Natural killer cell (primary cell): Measurements from ENCODE around the gene GRM7. TPM values are rescaled to one million over a fixed set of nuclear protein-coding genes. Genes with fewer than 3 reads are reported as not detected.

Source experiments
- ATAC-seq, 3 donors: fragments of 150-1000 bp in 2 of 3; fragments of 200-7000 bp in 1 of 3; cut with Tn5 transposase; 1 replicate in 1 of 3; 2 replicates in 2 of 3; pipeline ENCODE4 v1.10.0; 2021; ENCODE audit warnings: mild to moderate bottlenecking in 2 of 3, moderate library complexity in 2 of 3
- DNase-seq, 2 donors: peaks; one replicate each; pipeline versions ENCODE4 v3.0.0 to v3.0.0-alpha.2; 2013 to 2021; ENCODE audit warnings: mixed read lengths in 1 of 2
- H3K27ac ChIP-seq: one replicate; pipeline ENCODE4 v1.5.1; 2013; ENCODE audit warnings: mild to moderate bottlenecking, low read length
- H3K27me3 ChIP-seq: one replicate; pipeline ENCODE4 v1.6.1; 2013; ENCODE audit warnings: low read length; ENCODE audit not compliant: control insufficient read depth, insufficient read depth
- H3K36me3 ChIP-seq: one replicate; pipeline ENCODE4 v1.6.1; 2013; ENCODE audit warnings: low read length; ENCODE audit not compliant: control insufficient read depth, insufficient read depth
- H3K4me1 ChIP-seq: one replicate; pipeline ENCODE4 v1.6.1; 2013; ENCODE audit warnings: low read length; ENCODE audit not compliant: control insufficient read depth, insufficient read depth
- H3K4me3 ChIP-seq: one replicate; pipeline ENCODE4 v1.5.1; 2013; ENCODE audit warnings: low read length
- H3K9me3 ChIP-seq: one replicate; pipeline ENCODE4 v1.6.1; 2013; ENCODE audit warnings: low read length; ENCODE audit not compliant: control insufficient read depth, insufficient read depth
- H3K27ac Mint-ChIP-seq, 2 donors: one replicate each; pipeline ENCODE4 v1.8.0; 2022; ENCODE audit warnings: mild to moderate bottlenecking in 2 of 2, mixed read lengths in 2 of 2, moderate library complexity in 1 of 2
- H3K27me3 Mint-ChIP-seq, 2 donors: one replicate each; pipeline ENCODE4 v1.8.0; 2022; ENCODE audit warnings: low read depth in 2 of 2, mixed read lengths in 2 of 2
- H3K36me3 Mint-ChIP-seq: one replicate; pipeline ENCODE4 v1.8.0; 2022; ENCODE audit warnings: mixed read lengths
- H3K4me1 Mint-ChIP-seq, 2 donors: one replicate each; pipeline ENCODE4 v1.8.0; 2022; ENCODE audit warnings: mixed read lengths in 2 of 2
- H3K4me3 Mint-ChIP-seq: one replicate; pipeline ENCODE4 v1.8.0; 2022; ENCODE audit warnings: mild to moderate bottlenecking, moderate library complexity, mixed read lengths
- H3K9me3 Mint-ChIP-seq, 2 donors: one replicate each; pipeline ENCODE4 v1.8.0; 2022; ENCODE audit warnings: mixed read lengths in 2 of 2
- CTCF ChIP-seq: fragments of 200-600 bp; IDR thresholded peaks from one replicate; pipeline ENCODE4 v1.8.0; 2022; ENCODE audit warnings: antibody characterized with exemption
- WGBS: methylation state at CpG from one replicate; pipeline ENCODE4 v1.1.7; 2013; ENCODE audit warnings: missing lambda C conversion rate; ENCODE audit not compliant: insufficient coverage; 5-methylcytosine and 5-hydroxymethylcytosine counted together
- intact Hi-C: fragments of 100-400 bp; cut with micrococcal nuclease; formaldehyde crosslinking; loops from one replicate; pipeline ENCODE4 v1.14.2; 2022
- total RNA-seq, 4 donors: library from RNA; stranded (reverse); fragments of 120-200 nt in 1 of 4; gene quantifications; one replicate each; pipeline versions ENCODE4 v1.2.3 to v1.2.4, GENCODE V29; 2013 to 2022

GRM7 gene
- total RNA-seq, 3 donors from 2014 or later (not counting 1 experiment from before 2014, with no cell fraction given) = not detected

GRCh38 chr3:7713724-7714123 lies 852.8 kb downstream of the GRM7 start:
- Mint-ChIP-seq H3K4me3 (no peak overlapping the region), H3K9me3 (peaks cover 0 to 5% of the 10 kb centered on the region in 2 donors), H3K27ac (no peak overlapping the region), H3K27me3 (no peaks in the 10 kb centered on the region), H3K36me3 (no peaks in the 10 kb centered on the region), H3K4me1 (no peaks in the 10 kb centered on the region)
- Histone ChIP-seq H3K27ac (no peak overlapping the region), H3K9me3 (no peaks in the 10 kb centered on the region), H3K27me3 (no peaks in the 10 kb centered on the region), H3K4me1 (no peaks in the 10 kb centered on the region), H3K36me3 (no peaks in the 10 kb centered on the region), H3K4me3 (no peak overlapping the region)
- ATAC-seq (no peak), DNase-seq (no peak)
- WGBS = 85% methylated on average over 2 of the region's 2 CpGs
- intact Hi-C loops = no loop called here
- TF ChIP-seq CTCF = no peak

GRCh38 chr3:7720649-7721297 lies 859.9 kb downstream of the GRM7 start:
- Histone ChIP-seq H3K4me1 (no peaks in the 10 kb centered on the region), H3K27ac (no peak overlapping the region), H3K9me3 (no peaks in the 10 kb centered on the region), H3K36me3 (no peaks in the 10 kb centered on the region), H3K27me3 (no peaks in the 10 kb centered on the region), H3K4me3 (no peak overlapping the region)
- no peaks in the 10 kb centered on the region for H3K27me3 Mint-ChIP-seq
- WGBS = 88% methylated on average over 1 of the region's 1 CpG
- ATAC-seq = no peak
- no peak for TF ChIP-seq CTCF
- intact Hi-C loops = no loop called here
- H3K9me3 Mint-ChIP-seq = no peaks in the 10 kb centered on the region
- no peaks in the 10 kb centered on the region for H3K4me1 Mint-ChIP-seq
- no peak overlapping the region for H3K27ac Mint-ChIP-seq
- no peak for DNase-seq
- H3K36me3 Mint-ChIP-seq = no peaks in the 10 kb centered on the region
- no peak overlapping the region for H3K4me3 Mint-ChIP-seq

GRCh38 chr3:7721869-7722268 lies 861.0 kb downstream of the GRM7 start:
- H3K27ac ChIP-seq = no peak overlapping the region
- no peak for TF ChIP-seq CTCF
- no peaks in the 10 kb centered on the region for H3K27me3 ChIP-seq
- DNase-seq = no peak
- Mint-ChIP-seq H3K27ac (no peak overlapping the region), H3K4me3 (no peak overlapping the region), H3K27me3 (no peaks in the 10 kb centered on the region), H3K9me3 (no peaks in the 10 kb centered on the region), H3K36me3 (no peaks in the 10 kb centered on the region), H3K4me1 (no peaks in the 10 kb centered on the region)
- H3K9me3 ChIP-seq = no peaks in the 10 kb centered on the region
- no peak for ATAC-seq
- no peaks in the 10 kb centered on the region for H3K36me3 ChIP-seq
- 80% methylated on average over 3 of the region's 5 CpGs for WGBS
- no peak overlapping the region for H3K4me3 ChIP-seq
- H3K4me1 ChIP-seq = no peaks in the 10 kb centered on the region
- intact Hi-C loops = no loop called here
